ENCODE data around the gene TAGLN2. TPM values are rescaled to one million over a fixed set of nuclear protein-coding genes. Genes with fewer than 3 reads are reported as not detected.

The TAGLN2 gene
- total and polyA plus RNA-seq, 10 of the 15 experiments (the other 5 are each of a cell fraction or from before 2014, with no cell fraction given) = 155 to 611 (median 363) TPM

- TF ChIP-seq BCLAF1 (IDR thresholded peaks at IDR 0.05) (no peak), WRNIP1 (IDR thresholded peaks at IDR 0.05; ENCODE audit: borderline replicate concordance, low read depth, low read length) (no peak), ATF7 (IDR thresholded peaks at IDR 0.05; ENCODE audit: low read depth) (peak; percentile 49), BACH1 (IDR thresholded peaks at IDR 0.05; ENCODE audit: borderline replicate concordance) (peak; percentile 17; the same call in 1 of the 2 replicates), HDAC2 (IDR thresholded peaks at IDR 0.05) (no peak), IKZF2 (IDR thresholded peaks at IDR 0.05) (peak; percentile 18 to 36; a peak in 3 of 4 replicates), NKRF (conservative IDR thresholded peaks at IDR 0.05) (peak; percentile 36; the same call in 1 of the 2 replicates), NR2C1 (IDR thresholded peaks at IDR 0.05) (no peak), ESRRA (IDR thresholded peaks at IDR 0.05; ENCODE audit: low read length) (no peak), ZSCAN29 (IDR thresholded peaks at IDR 0.05) (no peak), TBL1XR1 (IDR thresholded peaks at IDR 0.05; ENCODE audit: low read depth, low read length) (no peak), NR2C2 (IDR thresholded peaks at IDR 0.05; ENCODE audit: borderline replicate concordance, control insufficient read depth, insufficient read length, low read depth) (no peak), DPF2 (IDR thresholded peaks at IDR 0.05) (peak; percentile 66; the same call in 1 of the 2 replicates), ZBTB40 (IDR thresholded peaks at IDR 0.05; ENCODE audit: borderline replicate concordance) (peak; percentile 52), PML (IDR thresholded peaks at IDR 0.05; ENCODE audit: low read length) (no peak), KAT2A (conservative IDR thresholded peaks at IDR 0.05; ENCODE audit: control insufficient read depth, low read depth, low read length) (no peak), SREBF1 (IDR thresholded peaks at IDR 0.05; ENCODE audit: low read length) (no peak), EED (IDR thresholded peaks at IDR 0.05; ENCODE audit: low read depth) (peak; percentile 33; the same call in 1 of the 2 replicates), RFX5 (IDR thresholded peaks at IDR 0.05; ENCODE audit: low read depth, low read length) (no peak), NFYB (IDR thresholded peaks at IDR 0.05; ENCODE audit: insufficient read depth, low read depth, low read length) (no peak), SRF (IDR thresholded peaks at IDR 0.05; ENCODE audit: low read depth in 2 of 2, low read length in 2 of 2) (no peak), SMARCA5 (IDR thresholded peaks at IDR 0.05) (0 out of 2 replicates have a peak, but pooled peaks have one; percentile 60), NFIC (IDR thresholded peaks at IDR 0.05; ENCODE audit: low read depth, low read length) (peak; percentile 41; the same call in 1 of the 2 replicates)
Observed at GRCh38 chr1:159921700-159922504, 3.4 kb downstream of the TAGLN2 start (continued).

Data from GM12878 (cell line).